ENCODE measurements around the gene INO80.

- TF ChIP-seq CTCF (IDR thresholded peaks at IDR 0.05) (no peak), EZH2 (IDR thresholded peaks at IDR 0.05; ENCODE audit: borderline replicate concordance, insufficient read depth, low read depth, low read length, poor library complexity, severe bottlenecking) (no peak)
Measured at GRCh38 chr15:41020311-41020710, 95.8 kb downstream of the INO80 start.

All from B cell (primary cell).